NCI-H2196 (cell line): ENCODE data around the gene SLC47A2.
"Not testable (repeated sequence)": the region's sequence is repeated elsewhere in the genome, so short reads cannot be mapped to it uniquely, and the experiment has no call there.

Experiments
- DNase-seq: peaks from one replicate; lab custom pipeline; 2025; ENCODE audit not compliant: unreplicated experiment; lab: John Stamatoyannopoulos, UW

Gene SLC47A2

GRCh38 chr17:19708431-19709175 lies 7.8 kb downstream of the SLC47A2 start:
- DNase-seq, result no peak

DNA sequence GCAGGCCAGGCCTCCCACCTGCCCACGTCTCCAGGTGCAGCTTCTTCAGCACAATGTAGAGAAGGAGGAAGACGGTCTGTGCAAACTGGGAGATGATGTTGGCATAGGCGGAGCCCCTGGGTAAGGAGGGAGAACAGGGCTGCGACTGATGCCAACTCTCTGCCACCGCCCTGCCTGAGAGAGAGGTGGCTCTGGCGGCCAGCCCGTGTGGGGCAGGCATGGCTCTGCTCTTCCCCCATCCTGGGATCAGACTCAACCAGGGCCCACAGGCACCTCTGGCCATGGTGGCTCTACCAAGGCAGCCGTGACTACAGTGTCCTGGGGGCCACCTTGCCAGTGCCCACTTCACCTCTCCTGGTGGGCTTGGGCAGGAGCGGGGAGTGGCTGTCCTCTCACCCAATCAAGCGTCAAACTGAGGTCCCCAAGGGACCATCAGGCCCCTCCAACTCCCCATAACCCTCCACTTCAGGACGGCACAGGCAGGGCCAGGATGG lies 8.6 kb downstream of the SLC47A2 start:
- DNase-seq, result no peak

DNA sequence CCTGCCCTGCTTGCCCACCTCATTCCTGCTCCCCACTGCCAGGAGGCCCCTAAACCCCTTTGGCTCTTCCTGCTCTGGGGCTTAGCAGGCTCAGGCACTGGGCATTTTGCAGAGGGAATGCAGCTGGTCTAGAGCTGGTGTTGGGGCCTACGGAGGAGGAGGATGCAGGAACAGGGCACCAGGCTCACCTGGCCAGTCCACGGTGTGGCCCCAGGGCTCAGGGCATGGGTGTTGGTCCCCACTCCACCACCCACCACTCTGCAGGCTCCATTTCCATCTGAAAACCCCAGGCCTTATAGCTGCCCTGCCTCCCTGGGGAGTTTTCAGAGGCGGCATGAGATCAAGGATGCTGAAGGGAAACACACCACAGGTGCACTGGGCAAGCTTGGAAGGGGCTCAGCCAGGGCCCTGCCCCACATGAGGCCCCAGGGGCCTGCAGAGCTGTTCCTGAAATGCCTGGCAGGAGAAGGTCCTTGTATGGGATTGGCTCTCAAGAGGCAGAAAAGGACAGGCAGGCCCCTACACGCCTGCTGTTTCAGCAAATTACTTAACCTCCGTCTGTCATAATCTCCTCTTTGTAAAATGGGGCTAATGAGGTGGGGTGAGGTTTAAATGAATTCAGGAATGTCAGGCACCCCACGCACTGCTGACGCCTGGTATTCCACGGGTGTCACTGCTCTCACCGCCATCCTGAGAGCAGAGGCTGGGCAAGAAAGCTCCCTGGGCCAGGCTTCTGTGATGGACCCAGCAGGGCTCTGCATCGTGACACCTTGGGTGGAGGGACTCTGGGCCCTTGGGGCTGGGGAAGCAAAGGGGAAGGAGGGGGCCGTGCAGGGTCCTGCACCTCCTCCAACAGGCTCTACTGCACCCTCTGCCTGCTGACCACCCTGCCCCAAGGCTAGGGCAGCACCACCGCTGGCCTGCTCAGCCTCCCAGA lies 9.3 kb downstream of the SLC47A2 start:
- DNase-seq, result no peak

- DNase-seq, result no peak
Measured at GRCh38 chr17:19705771-19706770, 10.3 kb downstream of the SLC47A2 start.

- DNase-seq, result no peak
Measured at GRCh38 chr17:19705201-19705600, 11.2 kb downstream of the SLC47A2 start.

- no peak for DNase-seq
Measured at GRCh38 chr17:19703828-19704613, 12.4 kb downstream of the SLC47A2 start.

- peak; percentile 23 for DNase-seq
Measured at GRCh38 chr17:19703106-19703827, 13.1 kb downstream of the SLC47A2 start.

DNA sequence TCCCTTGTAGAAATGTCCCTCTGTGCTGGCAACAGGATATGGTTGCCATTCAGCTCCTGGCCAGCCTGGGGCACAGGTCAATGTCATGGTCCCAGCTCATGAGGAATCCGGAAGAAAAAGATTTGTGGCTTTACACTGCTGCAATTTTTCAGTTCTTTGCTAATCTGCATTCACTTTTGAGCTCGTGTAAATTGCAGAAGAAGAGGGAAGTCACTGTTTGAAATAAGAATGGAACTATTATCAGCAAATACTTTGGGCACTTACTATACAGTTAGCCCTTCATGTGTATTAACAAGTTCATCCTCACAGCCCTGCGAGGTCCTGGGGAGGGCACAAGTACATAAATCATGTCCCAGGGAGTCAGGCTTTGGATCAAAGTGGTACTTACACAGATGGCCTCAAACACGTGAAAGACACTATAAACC lies 14.2 kb downstream of the SLC47A2 start:
- no peak for DNase-seq

DNA sequence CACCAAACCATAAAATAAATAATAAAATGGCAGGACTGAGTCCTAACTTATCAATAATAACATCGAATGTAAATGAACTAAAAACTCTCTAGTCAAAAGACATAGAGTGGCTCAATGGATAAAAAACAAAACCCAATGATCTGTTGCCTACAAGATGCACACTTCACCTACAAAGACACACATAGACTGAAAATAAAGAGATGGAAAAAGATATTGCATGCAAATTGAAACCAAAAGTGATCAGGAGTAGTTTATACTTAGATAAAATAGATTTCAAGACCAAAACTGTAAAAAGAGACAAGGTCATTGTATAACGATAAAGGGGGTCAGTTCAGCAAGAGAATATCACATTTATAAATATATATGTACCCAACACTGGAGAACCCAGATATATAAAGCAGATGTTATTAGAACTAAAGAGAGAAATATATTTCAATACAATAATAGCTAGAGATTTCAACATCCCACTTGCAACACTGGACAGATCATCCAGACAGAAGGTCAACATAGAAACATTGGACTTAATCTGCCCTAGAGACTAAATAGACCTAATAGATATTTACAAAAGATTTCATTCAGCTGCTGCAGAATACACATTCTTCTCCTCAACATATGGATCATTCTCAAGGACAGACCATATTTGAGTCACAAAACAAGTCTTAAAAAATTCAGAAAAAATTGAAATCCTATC lies 29.8 kb downstream of the SLC47A2 start:
- no peak for DNase-seq

DNA sequence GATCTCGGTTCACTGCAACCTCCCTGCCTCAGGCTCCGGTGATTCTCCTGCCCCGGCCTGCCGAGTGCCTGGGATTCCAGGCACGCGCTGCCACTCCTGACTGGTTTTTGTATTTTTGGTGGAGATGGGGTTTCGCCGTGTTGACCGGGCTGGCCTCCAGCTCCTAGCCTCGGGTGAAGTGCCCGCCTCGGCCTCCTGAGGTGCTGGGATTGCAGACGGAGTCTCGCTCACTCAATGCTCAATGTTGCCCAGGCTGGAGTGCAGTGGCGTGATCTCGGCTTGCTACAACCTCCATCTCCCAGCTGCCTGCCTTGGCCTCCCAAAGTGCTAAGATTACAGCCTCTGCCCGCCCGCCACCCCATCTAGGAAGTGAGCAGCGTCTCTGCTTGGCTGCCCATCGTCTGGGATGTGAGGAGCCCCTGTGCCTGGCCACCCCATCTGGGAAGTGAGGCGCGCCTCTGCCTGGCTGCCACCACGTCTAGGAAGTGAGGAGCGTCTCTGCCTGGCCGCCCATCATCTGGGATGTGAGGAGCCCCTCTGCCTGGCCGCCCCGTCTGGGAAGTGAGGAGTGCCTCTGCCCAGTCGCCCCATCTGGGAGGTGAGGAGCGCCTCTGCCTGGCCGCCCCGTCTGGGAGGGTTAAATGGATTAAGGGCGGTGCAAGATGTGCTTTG lies 31.3 kb downstream of the SLC47A2 start:
- DNase-seq, result not testable (repeated sequence)

DNA sequence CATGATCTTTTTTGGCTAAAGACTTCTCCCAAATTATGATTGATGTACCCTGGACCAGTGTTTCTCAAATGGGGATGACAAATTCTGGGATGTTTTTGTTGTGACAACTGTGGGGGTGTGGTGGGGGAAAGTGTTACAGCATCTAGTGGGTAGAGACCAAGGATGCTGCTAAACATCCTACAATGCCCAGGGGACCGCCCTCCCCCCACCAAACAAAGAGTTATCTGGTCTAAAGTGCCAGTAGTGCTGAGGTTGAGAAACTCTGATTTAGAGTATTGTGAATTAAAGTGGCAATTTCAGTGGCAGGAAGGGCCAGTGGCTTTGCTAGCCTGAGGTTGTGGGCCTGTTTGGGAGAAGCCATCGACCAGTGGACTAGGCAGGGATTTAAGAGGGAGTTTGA lies 33.3 kb downstream of the SLC47A2 start:
- DNase-seq, result no peak

GRCh38 chr17:19678581-19679453 lies 37.6 kb downstream of the SLC47A2 start:
- no peak for DNase-seq

DNA sequence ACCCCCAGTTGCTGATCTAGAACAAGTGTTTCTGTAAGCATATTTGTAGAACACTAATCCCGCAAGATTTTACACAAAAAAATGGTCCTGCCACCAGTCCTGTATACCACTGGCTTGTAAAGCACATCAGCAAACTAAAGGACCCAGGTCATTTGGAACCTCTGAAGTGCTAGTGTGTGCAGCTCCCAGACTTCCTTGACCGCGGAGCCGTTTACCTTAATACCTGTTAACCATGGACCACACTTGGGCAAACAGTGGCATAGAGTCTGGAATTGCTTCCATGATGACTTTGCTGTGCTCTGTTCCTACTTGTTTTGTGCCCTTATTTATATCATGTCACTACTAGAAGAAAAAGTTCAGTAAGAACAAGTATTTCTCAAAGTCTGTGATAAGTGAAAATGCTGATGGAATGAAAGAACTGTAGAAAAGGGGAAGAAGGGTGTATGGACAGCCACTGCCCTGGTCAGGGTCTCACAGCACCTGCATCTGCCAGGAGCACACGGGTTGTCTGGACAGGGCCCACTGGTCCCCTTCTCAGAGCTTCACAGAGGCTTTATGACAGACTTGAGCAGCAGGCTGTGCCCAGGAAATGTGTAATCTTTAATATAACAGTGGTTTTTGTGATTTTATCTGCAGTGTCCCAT lies 38.5 kb downstream of the SLC47A2 start:
- no peak for DNase-seq

DNA sequence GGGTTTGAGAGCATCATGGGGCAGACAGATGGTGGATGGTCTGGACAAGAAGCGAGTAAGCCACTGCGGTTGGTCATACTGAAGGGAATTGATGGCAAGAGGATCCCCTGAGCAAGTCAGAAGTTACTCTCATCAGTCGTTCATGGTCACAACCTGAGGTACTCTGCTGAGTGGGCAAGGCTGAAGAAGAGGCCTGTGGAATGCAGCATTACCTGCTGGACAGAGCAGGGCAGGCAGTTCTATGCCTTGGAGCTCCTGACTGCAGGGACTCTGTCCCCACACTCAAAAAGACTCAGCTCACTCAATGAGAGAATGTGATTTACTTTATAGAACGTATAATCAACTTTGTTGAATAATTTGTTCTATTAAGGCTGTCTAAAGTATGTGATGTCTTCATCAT lies 39.5 kb downstream of the SLC47A2 start:
- no peak for DNase-seq

- DNase-seq, result no peak
Measured at GRCh38 chr17:19673623-19674022, 42.8 kb downstream of the SLC47A2 start.

DNA sequence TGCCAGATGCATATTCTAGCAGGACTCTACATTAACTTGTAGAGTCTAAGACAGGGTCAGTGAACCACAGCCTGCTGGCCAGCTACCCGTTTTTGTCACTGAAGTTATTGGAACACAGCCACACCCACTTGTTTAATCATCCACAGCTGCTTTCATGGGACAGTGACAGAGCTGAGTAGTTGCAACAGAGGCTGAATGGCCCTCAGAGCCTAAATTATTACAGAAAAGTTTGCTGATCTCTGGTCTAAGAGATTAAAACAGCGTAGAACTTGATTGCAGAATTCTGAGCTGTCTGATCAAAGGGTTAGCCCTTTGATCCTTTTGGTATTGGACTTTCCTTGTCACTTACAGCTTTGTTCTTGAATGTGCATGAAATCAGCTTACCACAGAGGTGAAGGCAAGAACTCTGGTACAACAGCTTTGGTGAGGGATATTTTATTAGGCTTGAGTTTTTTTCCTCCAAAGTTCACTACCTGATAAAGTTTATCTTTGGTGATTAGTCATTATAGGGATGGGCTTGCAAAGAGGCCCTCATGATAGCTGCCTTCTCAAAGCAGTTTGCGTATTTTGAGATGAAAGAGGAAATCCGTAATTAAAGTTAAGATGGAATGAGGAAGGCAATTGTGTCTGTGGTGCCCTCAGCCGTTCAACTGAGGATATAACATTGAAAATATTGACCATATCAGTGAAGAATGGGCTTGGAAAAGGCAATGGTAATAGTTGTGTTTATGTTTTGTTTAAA lies 44.2 kb downstream of the SLC47A2 start:
- DNase-seq, result no peak
